Effector CD8-positive, alpha-beta T cell (primary cell): ENCODE data around the gene PRSS8.
A peak's percentile ranks its signal among the peaks of the same experiment; 100 is the strongest.

ENCODE experiments used
- DNase-seq: peaks from one replicate; lab custom pipeline; 2025; lab: John Stamatoyannopoulos, UW

Gene PRSS8

GRCh38 chr16:31128711-31129567 lies 6.6 kb downstream of the PRSS8 start:
- no peak for DNase-seq

GRCh38 chr16:31127182-31127581 lies 8.3 kb downstream of the PRSS8 start:
- DNase-seq: no peak

- DNase-seq: no peak
Measured at GRCh38 chr16:31125844-31126243, 9.7 kb downstream of the PRSS8 start.

- no peak for DNase-seq
Measured at GRCh38 chr16:31120129-31120528, 15.4 kb downstream of the PRSS8 start.

- no peak for DNase-seq
Measured at GRCh38 chr16:31118223-31119155, 17.0 kb downstream of the PRSS8 start.

GRCh38 chr16:31117384-31118222 lies 17.9 kb downstream of the PRSS8 start, which contains the start of gene KAT8:
Gene KAT8 (plus strand): TSS chr16:31117664. CDS start chr16:31117682, 18 bp downstream.
- peak; percentile 93 for DNase-seq

- no peak for DNase-seq
Measured at GRCh38 chr16:31114468-31114867, 21.1 kb downstream of the PRSS8 start.

GRCh38 chr16:31113121-31114120 lies 22.1 kb downstream of the PRSS8 start:
- no peak for DNase-seq

- DNase-seq: no peak
Measured at GRCh38 chr16:31112711-31113110, 22.8 kb downstream of the PRSS8 start.

- DNase-seq: no peak
Measured at GRCh38 chr16:31111881-31112466, 23.6 kb downstream of the PRSS8 start.

- no peak for DNase-seq
Measured at GRCh38 chr16:31110106-31111034, 25.2 kb downstream of the PRSS8 start.

GRCh38 chr16:31109622-31110021 lies 25.9 kb downstream of the PRSS8 start:
- DNase-seq: no peak

- no peak for DNase-seq
Measured at GRCh38 chr16:31108794-31109558, 26.6 kb downstream of the PRSS8 start.

GRCh38 chr16:31108035-31108793 lies 27.3 kb downstream of the PRSS8 start, which contains the start of gene BCKDK:
Gene BCKDK (plus strand): TSS chr16:31108386. CDS start chr16:31109224, 838 bp downstream.
- peak; percentile 29 for DNase-seq

GRCh38 chr16:31107465-31107867 lies 28.1 kb downstream of the PRSS8 start:
- DNase-seq: no peak

- DNase-seq: no peak
Measured at GRCh38 chr16:31106509-31107464, 28.7 kb downstream of the PRSS8 start.
